ENCODE measurements around the gene LMTK3. TPM values are rescaled to one million over a fixed set of nuclear protein-coding genes. Genes with fewer than 3 reads are reported as not detected.

Gene LMTK3
- total and polyA plus RNA-seq, 8 donors = 2.3 to 7.7 (median 3.1) TPM

GRCh38 chr19:48450441-48450840 lies 61.2 kb downstream of the LMTK3 start:
- Histone ChIP-seq H3K9me3 (no peaks in the 10 kb centered on the region), H3K4me3 (no peak overlapping the region), H3K36me3 (peaks cover 0 to 50% (median 24%) of the 10 kb centered on the region in 3 donors), H3K4me1 (peaks cover 0 to 5% (median 0%) of the 10 kb centered on the region in 3 donors), H3K27ac (no peak overlapping the region), H3K27me3 (no peaks in the 10 kb centered on the region)
- 92 to 93% methylated on average over 23 of the region's 23 CpGs for WGBS, 2 donors
- ATAC-seq (no peak), FAIRE-seq (no peak), DNase-seq (peak in 2 of 6 donors; percentile 25 to 67)
- intact Hi-C loops (cut with DNase I) = no loop called here
- TF ChIP-seq CTCF (IDR thresholded peaks at IDR 0.05) = no peak

- no peak for ATAC-seq
Observed at GRCh38 chr19:48448563-48448962, 63.1 kb downstream of the LMTK3 start.

GRCh38 chr19:48446579-48446978 lies 65.1 kb downstream of the LMTK3 start:
- no peak for TF ChIP-seq CTCF (IDR thresholded peaks at IDR 0.05)
- no peak for FAIRE-seq
- H3K4me3 ChIP-seq = peak overlapping the region; percentile 49 to 100 (median 96)
- no peaks in the 10 kb centered on the region for H3K9me3 ChIP-seq
- intact Hi-C loops (cut with DNase I) = no loop called here
- ATAC-seq = no peak
- peaks cover 0 to 13% (median 7%) of the 10 kb centered on the region in 3 donors for H3K4me1 ChIP-seq
- H3K27me3 ChIP-seq = no peaks in the 10 kb centered on the region
- H3K36me3 ChIP-seq = peaks cover 0 to 27% (median 11%) of the 10 kb centered on the region in 3 donors
- no peak overlapping the region for H3K27ac ChIP-seq
- no peak for DNase-seq
- WGBS, 2 donors = 76 to 82% methylated on average over 5 to 7 of the region's 7 CpGs

More at GRCh38 chr19:48448563-48448962, 63.1 kb downstream of the LMTK3 start:
- FAIRE-seq (no peak), DNase-seq (no peak)
- H3K27me3 ChIP-seq = no peaks in the 10 kb centered on the region
- H3K27ac ChIP-seq = no peak overlapping the region
- no peak for TF ChIP-seq CTCF (IDR thresholded peaks at IDR 0.05)
- H3K9me3 ChIP-seq = no peaks in the 10 kb centered on the region
- peaks cover 0 to 13% (median 7%) of the 10 kb centered on the region in 3 donors for H3K4me1 ChIP-seq
- no peak overlapping the region for H3K4me3 ChIP-seq
- peaks cover 0 to 42% (median 24%) of the 10 kb centered on the region in 3 donors for H3K36me3 ChIP-seq
- intact Hi-C loops (cut with DNase I) = no loop called here
- WGBS, 2 donors = 91 to 92% methylated on average over 4 of the region's 4 CpGs

- H3K36me3 ChIP-seq = peaks cover 0 to 20% (median 8%) of the 10 kb centered on the region in 3 donors
- ATAC-seq (peak; percentile 91 to 95 (median 94)), DNase-seq (peak; percentile 84 to 93 (median 92)), FAIRE-seq (peak; percentile 87)
- peak within 1 kb of the TSS; percentile 49 to 100 (median 96) for H3K4me3 ChIP-seq
- peak within 1 kb of the TSS; percentile 26 to 87 (median 67) for H3K27ac ChIP-seq
- H3K9me3 ChIP-seq = no peaks in the 10 kb centered on the region
- intact Hi-C loops (cut with DNase I) = no loop called here
- no peaks in the 10 kb centered on the region for H3K27me3 ChIP-seq
- TF ChIP-seq CTCF (IDR thresholded peaks at IDR 0.05) = no peak
- 0% methylated on average over 61 of the region's 61 CpGs for WGBS, 2 donors
- H3K4me1 ChIP-seq = peaks cover 0 to 13% (median 7%) of the 10 kb centered on the region in 3 donors
Observed at GRCh38 chr19:48445606-48446481, 65.8 kb downstream of the LMTK3 start, which contains the start of gene GRWD1. Gene GRWD1 (plus strand): TSS chr19:48445983. CDS start chr19:48446006, 23 bp downstream.

Measured in pancreas (tissue), 10 donors.